ENCODE measurements around the gene SERINC4. TPM values are rescaled to one million over a fixed set of nuclear protein-coding genes. Genes with fewer than 3 reads are reported as not detected.
A peak's percentile ranks its signal among the peaks of the same experiment; 100 is the strongest.
"Not testable (repeated sequence)": the region's sequence is repeated elsewhere in the genome, so short reads cannot be mapped to it uniquely, and the experiment has no call there.

Gene SERINC4
- total and polyA plus RNA-seq, 10 of the 15 experiments (the other 5 are each of a cell fraction or from before 2014, with no cell fraction given) = 0.06 to 0.96 (median 0.26) TPM; not detected in 1

DNA sequence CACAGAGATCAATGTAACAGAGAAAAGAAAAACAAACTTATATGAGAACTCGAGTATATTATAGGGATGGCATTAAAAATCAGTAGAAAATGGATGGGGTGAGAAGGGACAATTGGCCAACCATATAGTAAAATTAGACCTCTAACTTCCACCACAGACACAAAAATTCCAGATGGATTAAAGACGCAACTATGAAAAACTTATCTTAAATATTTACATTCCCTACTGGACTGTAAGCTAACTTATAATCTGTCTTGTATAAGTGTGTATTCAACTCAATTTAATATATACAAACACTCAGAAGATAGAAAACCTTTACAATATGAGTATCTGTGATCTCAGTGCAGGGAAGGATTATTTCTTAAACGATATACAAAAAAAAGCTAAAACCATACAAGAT, 21.5 kb upstream of the SERINC4 start:
- H4K20me1 ChIP-seq (ENCODE audit: control insufficient read depth, insufficient read depth) = no peaks in the 10 kb centered on the region
- H3K36me3 ChIP-seq (ENCODE audit: control insufficient read depth in 2 of 2, insufficient read depth in 2 of 2, low read length in 1 of 2) = peaks cover 0 to 6% of the 10 kb centered on the region in 2 experiments; a peak in 2 of 4 replicates

GRCh38 chr15:43815064-43815463, 15.0 kb upstream of the SERINC4 start:
- H3K9me3 ChIP-seq (replicated peaks; ENCODE audit: control insufficient read depth, insufficient read depth, low read length); H3K4me3 ChIP-seq; ATAC-seq; BruUV-seq (replicated peaks); RAD21 ChIA-PET (ENCODE audit: unreplicated experiment); intact Hi-C loops (cut with micrococcal nuclease; ENCODE audit: unreplicated experiment); in situ Hi-C loops (cut with MboI); CTCF ChIA-PET; FAIRE-seq; H3K27me3 ChIP-seq (replicated peaks in 1 of 2; ENCODE audit: control insufficient read depth in 2 of 2, insufficient read depth in 2 of 2, low read length in 1 of 2); H3K4me2 ChIP-seq (ENCODE audit: control insufficient read depth, insufficient read depth); H2AFZ ChIP-seq (ENCODE audit: control insufficient read depth, low read depth, low read length); H3K9ac ChIP-seq (ENCODE audit: control insufficient read depth, insufficient read depth, low read length); DNase-seq (ENCODE audit: low read depth, low spot score); H4K20me1 ChIP-seq (ENCODE audit: control insufficient read depth, insufficient read depth); H3K4me1 ChIP-seq (ENCODE audit: control insufficient read depth, insufficient read depth, low read length); H3K27ac ChIP-seq (ENCODE audit: control insufficient read depth, insufficient read depth): not testable (repeated sequence)
- 99% methylated on average over 5 of the region's 5 CpGs for whole genome bisulfite sequencing (ENCODE audit: insufficient coverage, insufficient replicate concordance, low lambda C conversion rate, missing lambda C conversion rate)
- H3K36me3 ChIP-seq (ENCODE audit: control insufficient read depth in 2 of 2, insufficient read depth in 2 of 2, low read length in 1 of 2) = peaks cover 8 to 26% of the 10 kb centered on the region in 2 experiments
- ChIA-PET SMC1A (ENCODE audit: uncharacterized antibody, unreplicated experiment) (interaction anchor here (1.7 kb wide), 1 partner anchor 43 kb away, joined by 6 read pairs; no protein-coding TSS in a partner anchor), POLR2A (interaction anchor here (1.2 kb wide), 1 partner anchor 12 kb away, joined by 3 read pairs; the partner anchor contains the start of gene WDR76)
- peaks cover 18% of the 10 kb centered on the region for H3K79me2 ChIP-seq (ENCODE audit: control insufficient read depth, insufficient read depth, low read length)

More for the DNA sequence above, 21.5 kb upstream of the SERINC4 start:
- peaks cover 64% of the 10 kb centered on the region for H3K79me2 ChIP-seq (ENCODE audit: control insufficient read depth, insufficient read depth, low read length)
- in situ Hi-C loops (cut with MboI) = no loop called here
- H3K4me2 ChIP-seq (ENCODE audit: control insufficient read depth, insufficient read depth) = peak overlapping the region; percentile 77
- intact Hi-C loops (cut with micrococcal nuclease; ENCODE audit: unreplicated experiment) = no loop called here
- H3K4me3 ChIP-seq = no peak overlapping the region
- ChIA-PET CTCF (interaction anchor here (1.0 to 1.8 kb wide), 4 partner anchors 11 to 48 kb away, joined by 3 to 7 read pairs (median 4); partner anchors contain the start of gene ELL3), POLR2A (interaction anchor here (0.6 to 6.3 kb wide), 7 partner anchors 10 to 72 kb away, joined by 3 to 74 read pairs (median 5); partner anchors contain the start of gene ELL3), SMC1A (ENCODE audit: uncharacterized antibody, unreplicated experiment) (interaction anchor here (1.1 to 4.3 kb wide), 4 partner anchors 9 to 29 kb away, joined by 3 to 35 read pairs (median 11); partner anchors contain the start of genes HYPK, SERF2 and SERINC4), RAD21 (ENCODE audit: unreplicated experiment) (interaction anchor here (1.0 to 2.0 kb wide), 4 partner anchors 12 to 45 kb away, joined by 3 to 6 read pairs (median 4); partner anchors contain the start of genes ELL3, HYPK and SERINC4)
- H3K4me1 ChIP-seq (ENCODE audit: control insufficient read depth, insufficient read depth, low read length) = peaks cover 10% of the 10 kb centered on the region; the same call in 1 of the 2 replicates
- H3K27ac ChIP-seq (ENCODE audit: control insufficient read depth, insufficient read depth) = no peak overlapping the region
- FAIRE-seq = no peak
- no peak for TF ChIP-seq FOS (IDR thresholded peaks at IDR 0.05; ENCODE audit: borderline replicate concordance, extremely low read depth, insufficient read length)
- TF ChIP-seq HDAC2 (IDR thresholded peaks at IDR 0.05) = no peak
- no peak for TF ChIP-seq ETV6 (conservative IDR thresholded peaks at IDR 0.05 in 1 of 2, IDR thresholded peaks at IDR 0.05 in 1 of 2; ENCODE audit: borderline replicate concordance in 1 of 2, low read depth in 1 of 2)
- no peak for TF ChIP-seq SRF (IDR thresholded peaks at IDR 0.05; ENCODE audit: low read depth in 2 of 2, low read length in 2 of 2)
- TF ChIP-seq ZBTB4 (CRISPR knock-in tag; IDR thresholded peaks at IDR 0.05) = no peak
- no peak for TF ChIP-seq CEBPB (IDR thresholded peaks at IDR 0.05; ENCODE audit: borderline replicate concordance in 1 of 2, low read depth in 2 of 2, low read length in 2 of 2)
- TF ChIP-seq, protein P1, sequence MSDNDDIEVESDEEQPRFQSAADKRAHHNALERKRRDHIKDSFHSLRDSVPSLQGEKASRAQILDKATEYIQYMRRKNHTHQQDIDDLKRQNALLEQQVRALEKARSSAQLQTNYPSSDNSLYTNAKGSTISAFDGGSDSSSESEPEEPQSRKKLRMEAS (IDR thresholded peaks at IDR 0.05; ENCODE audit: low read depth, low read length) = no peak
- no peak for DNase-seq (ENCODE audit: low read depth, low spot score)
- H3K27me3 ChIP-seq (replicated peaks in 1 of 2; ENCODE audit: control insufficient read depth in 2 of 2, insufficient read depth in 2 of 2, low read length in 1 of 2) = no peaks in the 10 kb centered on the region
- no peak overlapping the region for H2AFZ ChIP-seq (ENCODE audit: control insufficient read depth, low read depth, low read length)
- ATAC-seq = no peak
- H3K9me3 ChIP-seq (replicated peaks; ENCODE audit: control insufficient read depth, insufficient read depth, low read length) = no peaks in the 10 kb centered on the region
- no TSS peak for BruUV-seq (replicated peaks)
- H3K9ac ChIP-seq (ENCODE audit: control insufficient read depth, insufficient read depth, low read length) = no peak overlapping the region
- 84% methylated on average over 3 of the region's 3 CpGs for WGBS (ENCODE audit: insufficient coverage, insufficient replicate concordance, low lambda C conversion rate, missing lambda C conversion rate)
